K562 (cell line): ENCODE results near the gene PTPN11. TPM values are rescaled to one million over a fixed set of nuclear protein-coding genes. Genes with fewer than 3 reads are reported as not detected.
A peak's percentile ranks its signal among the peaks of the same experiment; 100 is the strongest.

ENCODE experiments used
- ATF7 ChIP-seq: fragments of 450-650 bp; IDR thresholded peaks from 2 replicates; pipeline ENCODE4 v1.7.1; 2014; ENCODE audit warnings: mild to moderate bottlenecking, moderate library complexity
- BHLHE40 ChIP-seq: IDR thresholded peaks from 2 replicates; pipeline ENCODE4 v1.6.1; 2011; ENCODE audit warnings: low read length, improper control_type of control experiment
- CBX3 ChIP-seq, 2 experiments: IDR thresholded peaks; 1 replicate in 1 of 2; 2 replicates in 1 of 2; pipeline ENCODE4 v1.6.1; 2012; ENCODE audit warnings: inconsistent platforms in 2 of 2, low read length in 2 of 2, borderline replicate concordance in 1 of 2, control low read depth in 1 of 2
- CEBPB ChIP-seq: fragments of 450-650 bp; IDR thresholded peaks from 2 replicates; pipeline ENCODE4 v1.6.1; 2016; ENCODE audit warnings: missing genetic modification characterization, missing compliant biosample characterization
- CEBPG ChIP-seq, 3 experiments: fragments of 200-800 bp in 1 of 3; sonication (Bioruptor generic) in 1 of 3; sonication (generic) in 1 of 3; formaldehyde crosslinking in 1 of 3; IDR thresholded peaks in 2 of 3; conservative IDR thresholded peaks in 1 of 3; 2 replicates each; pipeline versions ENCODE4 v1.6.1 to v1.8.0; 2016 to 2022; ENCODE audit warnings: missing compliant biosample characterization in 2 of 3, missing genetic modification characterization in 2 of 3, mild to moderate bottlenecking in 1 of 3, missing genetic modification reagents in 1 of 3
- CHD2 ChIP-seq: IDR thresholded peaks from 2 replicates; pipeline ENCODE4 v1.6.1; 2011; ENCODE audit warnings: low read depth, low read length
- CTCFL ChIP-seq: IDR thresholded peaks from 2 replicates; pipeline ENCODE4 v1.6.1; 2011; ENCODE audit warnings: borderline replicate concordance, low read depth, mild to moderate bottlenecking, moderate library complexity, low read length; ENCODE audit not compliant: insufficient read depth, poor library complexity, severe bottlenecking
- DEAF1 ChIP-seq: fragments of 450-650 bp; formaldehyde crosslinking; IDR thresholded peaks from 2 replicates; pipeline ENCODE4 v1.4.0; 2020; ENCODE audit warnings: mild to moderate bottlenecking, moderate library complexity
- FOXA3 ChIP-seq, 2 experiments: fragments of 450-650 bp in 1 of 2; sonication (generic) in 1 of 2; formaldehyde crosslinking; IDR thresholded peaks in 1 of 2; conservative IDR thresholded peaks in 1 of 2; 2 replicates each; pipeline versions ENCODE4 v1.4.0 to v1.8.0; 2020 to 2022; ENCODE audit warnings: mild to moderate bottlenecking in 2 of 2, missing genetic modification reagents in 1 of 2
- GTF2B ChIP-seq: IDR thresholded peaks from 2 replicates; pipeline ENCODE4 v1.6.1; 2011; ENCODE audit not compliant: insufficient read length; ENCODE audit errors: extremely low read depth
- KDM1A ChIP-seq, 2 experiments: fragments of 450-650 bp; IDR thresholded peaks; 2 replicates each; pipeline ENCODE4 v1.6.1; 2016; ENCODE audit warnings: mild to moderate bottlenecking in 2 of 2
- L3MBTL2 ChIP-seq: fragments of 450-650 bp; IDR thresholded peaks from 2 replicates; pipeline ENCODE4 v1.6.1; 2016; ENCODE audit warnings: mild to moderate bottlenecking, moderate library complexity
- MAX ChIP-seq: sonication (generic); formaldehyde crosslinking; IDR thresholded peaks from 2 replicates; pipeline ENCODE4 v1.9.0; 2022; ENCODE audit warnings: mild to moderate bottlenecking, missing genetic modification reagents
- NCOA2 ChIP-seq, 2 experiments: fragments of 450-650 bp; IDR thresholded peaks; 2 replicates each; pipeline ENCODE4 v1.6.1; 2018; ENCODE audit warnings: mild to moderate bottlenecking in 2 of 2, moderate library complexity in 1 of 2; ENCODE audit not compliant: partially characterized antibody in 2 of 2
- NEUROD1 ChIP-seq: fragments of 150-350 bp; IDR thresholded peaks from 2 replicates; pipeline ENCODE4 v1.6.1; 2014; ENCODE audit warnings: borderline replicate concordance, low read length, low read depth; ENCODE audit not compliant: partially characterized antibody
- NFE2 ChIP-seq: IDR thresholded peaks from 2 replicates; pipeline ENCODE4 v1.6.1; 2014; ENCODE audit warnings: antibody characterized with exemption, low read depth
- NR2C1 ChIP-seq, 2 experiments: fragments of 450-650 bp; IDR thresholded peaks; 2 replicates each; pipeline ENCODE4 v1.6.1; 2017; ENCODE audit warnings: mild to moderate bottlenecking in 2 of 2, antibody characterized with exemption in 1 of 2, inconsistent platforms in 1 of 2, missing compliant biosample characterization in 1 of 2, missing genetic modification characterization in 1 of 2
- YY1 ChIP-seq, 3 experiments: IDR thresholded peaks; 2 replicates each; pipeline ENCODE4 v1.6.1; 2011; ENCODE audit warnings: low read length in 2 of 3, mild to moderate bottlenecking in 2 of 3, moderate library complexity in 2 of 3, borderline replicate concordance in 1 of 3, control low read depth in 1 of 3, low read depth in 1 of 3; ENCODE audit not compliant: insufficient read depth in 3 of 3, insufficient replicate concordance in 2 of 3, control insufficient read depth in 1 of 3, insufficient read length in 1 of 3; ENCODE audit errors: extremely low read depth in 1 of 3
- ZC3H4 ChIP-seq: sonication (generic); formaldehyde crosslinking; IDR thresholded peaks from 2 replicates; pipeline ENCODE4 v1.9.0; 2021; ENCODE audit warnings: missing genetic modification reagents, borderline replicate concordance
- ZNF589 ChIP-seq: fragments of 200-800 bp; sonication (Bioruptor generic); IDR thresholded peaks from 2 replicates; pipeline ENCODE4 v1.6.1; 2016; ENCODE audit warnings: low read depth, missing genetic modification characterization, missing compliant biosample characterization
- polyA plus RNA-seq, 8 experiments: library from polyadenylated mRNA; depleted of rRNA in 4 of 8; stranded (reverse) in 5 of 8; unstranded in 3 of 8; fragments of >200 nt; fragmentation: Nextera tagmentation in 2 of 8; fragmentation: Illumina TruSeq in 1 of 8; extraction: Ambion mirVana in 2 of 8; extraction: Trizol in 1 of 8; gene quantifications; 2 replicates each; pipeline versions ENCODE4 v1.2.1 to v1.2.3, GENCODE V29; 2011 to 2014; ENCODE audit warnings: inconsistent platforms in 1 of 8, missing spikeins in 1 of 8
- total RNA-seq, 7 experiments: library from RNA; depleted of rRNA in 6 of 7; stranded (reverse); fragments of >200 nt in 6 of 7; fragmentation: Illumina TruSeq in 2 of 7; extraction: Trizol in 2 of 7; gene quantifications; 2 replicates each; pipeline versions ENCODE4 v1.2.1 to v1.2.3, GENCODE V29; 2011 to 2021; ENCODE audit warnings: low replicate concordance in 1 of 7

PTPN11 gene
- total and polyA plus RNA-seq, 9 of the 15 experiments (the other 6 are each of a cell fraction or from before 2014, with no cell fraction given), result 22.5 to 126 (median 79.7) TPM

- 0 out of 2 replicates have a peak, but pooled peaks have one; percentile 6 for TF ChIP-seq CHD2
- TF ChIP-seq KDM1A (IDR thresholded peaks at IDR 0.05), result peak; percentile 89 to 90
- TF ChIP-seq CBX3 (IDR thresholded peaks at IDR 0.05; ENCODE audit: borderline replicate concordance in 1 of 2, low read length in 2 of 2), result 0 out of 3 replicates have a peak, but pooled peaks of 1 of the 2 experiments have one; percentile 38
- 0 out of 2 replicates have a peak, but pooled peaks have one; percentile 7 for TF ChIP-seq L3MBTL2
- no peak for TF ChIP-seq DEAF1 (CRISPR knock-in tag)
- TF ChIP-seq NFE2, result no peak
- peak in 1 of 3 experiments; percentile 10 for TF ChIP-seq YY1 (IDR thresholded peaks at IDR 0.05; ENCODE audit: borderline replicate concordance in 1 of 3, control insufficient read depth in 1 of 3, extremely low read depth in 1 of 3, insufficient read depth in 3 of 3, insufficient read length in 1 of 3, insufficient replicate concordance in 2 of 3, low read depth in 1 of 3, low read length in 2 of 3)
- TF ChIP-seq NEUROD1, result no peak
- no peak for TF ChIP-seq NCOA2 (IDR thresholded peaks at IDR 0.05; ENCODE audit: partially characterized antibody in 2 of 2)
- TF ChIP-seq CEBPB (tag), result peak; percentile 88
- no peak for TF ChIP-seq ZC3H4 (CRISPR knock-in tag)
- peak; percentile 79 for TF ChIP-seq ATF7
- peak; percentile 80 for TF ChIP-seq CEBPG (CRISPR knock-in tag; IDR thresholded peaks at IDR 0.05)
- peak; percentile 84 to 87 for TF ChIP-seq CEBPG (tag; conservative IDR thresholded peaks at IDR 0.05 in 1 of 2, IDR thresholded peaks at IDR 0.05 in 1 of 2)
- TF ChIP-seq CTCFL, result no peak
- peak; percentile 59; the same call in 1 of the 2 replicates for TF ChIP-seq MAX
- TF ChIP-seq BHLHE40, result peak; percentile 73
- TF ChIP-seq ZNF589 (CRISPR knock-in tag), result peak; percentile 6; the same call in 1 of the 2 replicates
- TF ChIP-seq NR2C1 (IDR thresholded peaks at IDR 0.05), result no peak
- TF ChIP-seq NR2C1 (tag; IDR thresholded peaks at IDR 0.05), result 0 out of 2 replicates have a peak, but pooled peaks have one; percentile 12
- TF ChIP-seq GTF2B, result no peak
- TF ChIP-seq FOXA3 (CRISPR knock-in tag; conservative IDR thresholded peaks at IDR 0.05 in 1 of 2, IDR thresholded peaks at IDR 0.05 in 1 of 2), result peak in 1 of 2 experiments; percentile 70; a peak in 1 of 4 replicates
Observed at GRCh38 chr12:112419297-112420133, 768 bp downstream of the PTPN11 start (continued).
